ENCODE measurements around the gene SSC4D. TPM values are rescaled to one million over a fixed set of nuclear protein-coding genes. Genes with fewer than 3 reads are reported as not detected.

Gene SSC4D
- total RNA-seq, 4 donors from 2014 or later, result 0.88 to 11.1 (median 3.5) TPM

- no peak for TF ChIP-seq CTCF (IDR thresholded peaks at IDR 0.05; ENCODE audit: low read depth)
Observed at GRCh38 chr7:76380623-76380966, 28.9 kb downstream of the SSC4D start.

GRCh38 chr7:76377186-76377918 is 32.1 kb downstream of the SSC4D start:
- TF ChIP-seq CTCF (IDR thresholded peaks at IDR 0.05; ENCODE audit: low read depth), result no peak

GRCh38 chr7:76375251-76375650 is 34.2 kb downstream of the SSC4D start:
- no peak for TF ChIP-seq CTCF (IDR thresholded peaks at IDR 0.05; ENCODE audit: low read depth)

GRCh38 chr7:76372984-76373833 is 36.3 kb downstream of the SSC4D start:
- no peak for TF ChIP-seq CTCF (IDR thresholded peaks at IDR 0.05; ENCODE audit: low read depth)

- TF ChIP-seq CTCF (IDR thresholded peaks at IDR 0.05; ENCODE audit: low read depth), result no peak
Observed at GRCh38 chr7:76371396-76371795, 38.1 kb downstream of the SSC4D start.

GRCh38 chr7:76369018-76369417 is 40.5 kb downstream of the SSC4D start:
- no peak for TF ChIP-seq CTCF (IDR thresholded peaks at IDR 0.05; ENCODE audit: low read depth)

- TF ChIP-seq CTCF (IDR thresholded peaks at IDR 0.05; ENCODE audit: low read depth), result no peak
Observed at GRCh38 chr7:76368190-76368589, 41.3 kb downstream of the SSC4D start.
